ENCODE measurements around the gene TRIM66.

Gene TRIM66, protein sequence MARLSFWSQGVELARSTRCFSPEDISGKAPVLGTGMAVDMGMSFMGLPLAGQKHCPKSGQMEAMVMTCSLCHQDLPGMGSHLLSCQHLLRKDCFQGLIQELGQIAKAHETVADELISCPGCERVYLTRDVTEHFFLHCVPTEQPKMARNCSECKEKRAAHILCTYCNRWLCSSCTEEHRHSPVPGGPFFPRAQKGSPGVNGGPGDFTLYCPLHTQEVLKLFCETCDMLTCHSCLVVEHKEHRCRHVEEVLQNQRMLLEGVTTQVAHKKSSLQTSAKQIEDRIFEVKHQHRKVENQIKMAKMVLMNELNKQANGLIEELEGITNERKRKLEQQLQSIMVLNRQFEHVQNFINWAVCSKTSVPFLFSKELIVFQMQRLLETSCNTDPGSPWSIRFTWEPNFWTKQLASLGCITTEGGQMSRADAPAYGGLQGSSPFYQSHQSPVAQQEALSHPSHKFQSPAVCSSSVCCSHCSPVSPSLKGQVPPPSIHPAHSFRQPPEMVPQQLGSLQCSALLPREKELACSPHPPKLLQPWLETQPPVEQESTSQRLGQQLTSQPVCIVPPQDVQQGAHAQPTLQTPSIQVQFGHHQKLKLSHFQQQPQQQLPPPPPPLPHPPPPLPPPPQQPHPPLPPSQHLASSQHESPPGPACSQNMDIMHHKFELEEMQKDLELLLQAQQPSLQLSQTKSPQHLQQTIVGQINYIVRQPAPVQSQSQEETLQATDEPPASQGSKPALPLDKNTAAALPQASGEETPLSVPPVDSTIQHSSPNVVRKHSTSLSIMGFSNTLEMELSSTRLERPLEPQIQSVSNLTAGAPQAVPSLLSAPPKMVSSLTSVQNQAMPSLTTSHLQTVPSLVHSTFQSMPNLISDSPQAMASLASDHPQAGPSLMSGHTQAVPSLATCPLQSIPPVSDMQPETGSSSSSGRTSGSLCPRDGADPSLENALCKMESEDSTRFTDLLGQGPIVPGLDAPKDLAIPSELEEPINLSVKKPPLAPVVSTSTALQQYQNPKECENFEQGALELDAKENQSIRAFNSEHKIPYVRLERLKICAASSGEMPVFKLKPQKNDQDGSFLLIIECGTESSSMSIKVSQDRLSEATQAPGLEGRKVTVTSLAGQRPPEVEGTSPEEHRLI (N-terminal part only)

GRCh38 chr11:8682303-8683114, at the start of gene TRIM66, which contains the start of gene RPL27A:
TSS of gene TRIM66 (minus strand) at chr11:8682665. CDS start at chr11:8672274, 10,391 bp downstream.
TSS of gene RPL27A (plus strand) at chr11:8682792. CDS start at chr11:8682814, 22 bp downstream.
- peak; percentile 4 for TF ChIP-seq CTCF (IDR thresholded peaks at IDR 0.05; ENCODE audit: low read length, missing control alignments)
- DNase-seq (ENCODE audit: low read depth), result peak; percentile 97
- H3K4me3 ChIP-seq (replicated peaks; ENCODE audit: low read depth, low read length), result peak within 1 kb of the TSS; percentile 95

DNA sequence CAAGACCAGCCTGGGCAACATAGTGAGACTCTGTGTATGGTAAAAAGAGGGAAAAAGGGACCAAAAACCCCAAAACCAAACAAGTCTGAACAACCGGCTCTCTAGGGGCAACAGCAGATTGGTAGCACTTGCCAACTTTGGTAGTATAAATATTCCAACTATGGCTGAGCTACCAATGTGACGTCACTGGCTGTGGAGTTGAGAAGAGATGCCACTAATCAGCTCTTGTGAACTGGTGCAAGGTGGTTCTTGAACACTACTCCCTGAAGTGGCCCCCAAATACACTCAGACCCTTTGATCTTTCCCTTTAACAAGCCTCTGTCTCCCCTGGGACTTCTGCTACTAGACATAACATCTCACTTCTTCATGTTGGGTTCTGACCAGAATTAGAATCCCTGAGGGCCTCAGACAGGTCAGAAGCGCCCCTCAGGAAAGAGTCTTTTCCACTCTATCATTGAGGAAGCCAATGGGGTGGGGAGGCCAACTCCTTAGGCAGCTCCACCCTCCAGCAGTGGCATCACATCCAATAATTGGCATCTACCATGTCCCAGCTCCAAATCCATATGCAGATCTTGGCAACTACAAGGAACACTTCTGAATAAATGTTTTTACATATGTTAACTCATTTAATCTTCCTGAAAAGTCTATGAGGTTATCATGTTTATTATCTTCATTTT, 49.3 kb upstream of the TRIM66 start:
- H3K4me3 ChIP-seq (replicated peaks; ENCODE audit: low read depth, low read length), result no peak overlapping the region
- TF ChIP-seq CTCF (IDR thresholded peaks at IDR 0.05; ENCODE audit: low read length, missing control alignments), result no peak
- no peak for DNase-seq (ENCODE audit: low read depth)

DNA sequence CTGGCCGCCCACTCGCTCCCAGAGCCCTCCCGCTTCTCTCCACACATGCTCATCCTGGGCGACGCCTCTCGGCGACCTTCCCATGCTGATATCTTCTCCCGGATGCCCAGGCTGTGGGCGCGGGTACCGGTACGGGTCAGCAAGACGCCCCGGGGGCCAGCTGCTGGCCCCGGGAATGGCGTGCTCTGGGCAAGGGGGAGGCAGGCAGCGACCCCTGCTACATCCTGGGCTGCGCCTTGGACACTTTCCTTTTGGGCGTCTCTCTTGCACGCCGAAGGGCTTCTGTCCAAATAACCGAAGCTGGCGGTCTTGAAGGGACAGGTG, 48.2 kb upstream of the TRIM66 start:
- DNase-seq (ENCODE audit: low read depth), result no peak
- TF ChIP-seq CTCF (IDR thresholded peaks at IDR 0.05; ENCODE audit: low read length, missing control alignments), result no peak
- no peak overlapping the region for H3K4me3 ChIP-seq (replicated peaks; ENCODE audit: low read depth, low read length)

GRCh38 chr11:8729837-8730696, 47.6 kb upstream of the TRIM66 start:
- H3K4me3 ChIP-seq (replicated peaks; ENCODE audit: low read depth, low read length), result no peak overlapping the region
- no peak for DNase-seq (ENCODE audit: low read depth)
- no peak for TF ChIP-seq CTCF (IDR thresholded peaks at IDR 0.05; ENCODE audit: low read length, missing control alignments)

DNA sequence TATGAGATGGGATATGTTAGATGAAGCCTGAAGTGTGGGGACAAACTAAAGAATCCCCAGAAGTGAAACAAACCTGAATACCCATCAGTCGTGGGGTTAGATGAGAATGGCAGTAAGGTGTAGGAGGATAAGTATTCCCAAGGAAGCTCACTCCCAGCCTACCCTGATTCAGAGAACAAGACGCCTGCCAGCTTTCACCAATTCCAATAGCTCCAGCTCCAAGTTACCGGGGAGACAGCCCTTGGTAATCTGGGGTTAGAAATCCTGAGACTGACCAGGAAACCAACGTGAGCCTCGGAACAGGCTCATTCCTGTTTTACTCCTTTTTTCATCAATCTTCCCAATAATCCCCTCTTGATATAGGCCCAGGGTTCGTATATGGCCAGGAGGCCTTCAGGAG, 46.6 kb upstream of the TRIM66 start:
- TF ChIP-seq CTCF (IDR thresholded peaks at IDR 0.05; ENCODE audit: low read length, missing control alignments), result no peak
- no peak for DNase-seq (ENCODE audit: low read depth)

More for the DNA sequence above, 46.6 kb upstream of the TRIM66 start:
- H3K4me3 ChIP-seq (replicated peaks; ENCODE audit: low read depth, low read length), result no peak overlapping the region

All from fibroblast of pulmonary artery (primary cell).